DND-41 (cell line): Measurements from ENCODE around the gene OR10G3.

Source experiments
- ATAC-seq: fragments of 200-7000 bp; cut with Tn5 transposase; 3 replicates; pipeline ENCODE4 v1.9.1; 2021; ENCODE audit warnings: low read depth; ENCODE audit not compliant: insufficient read depth
- DNase-seq: peaks from one replicate; pipeline ENCODE4 v3.0.0-alpha.2; 2020
- H2AFZ ChIP-seq: 2 replicates; pipeline ENCODE4 v1.6.0; 2012; ENCODE audit warnings: low read depth, low read length
- H3K27ac ChIP-seq: 2 replicates; pipeline ENCODE4 v1.5.1; 2012; ENCODE audit warnings: low read length, inconsistent platforms
- H3K27me3 ChIP-seq: fragments of 200-600 bp; sonication (generic); 2 replicates; pipeline ENCODE4 v1.6.0; 2012; ENCODE audit warnings: low read length, mild to moderate bottlenecking, inconsistent platforms; ENCODE audit not compliant: insufficient read depth, poor library complexity
- H3K36me3 ChIP-seq: 2 replicates; pipeline ENCODE4 v1.5.1; 2012; ENCODE audit warnings: low read length, inconsistent platforms; ENCODE audit not compliant: insufficient read depth
- H3K4me1 ChIP-seq: 2 replicates; pipeline ENCODE4 v1.5.1; 2012; ENCODE audit warnings: mild to moderate bottlenecking, low read length; ENCODE audit not compliant: insufficient read depth
- H3K4me2 ChIP-seq: 2 replicates; pipeline ENCODE4 v1.6.0; 2012; ENCODE audit warnings: mild to moderate bottlenecking, moderate library complexity, low read length, inconsistent platforms; ENCODE audit not compliant: insufficient read depth
- H3K4me3 ChIP-seq, 2 experiments: fragments of 200-600 bp in 1 of 2; shearing (Covaris generic) in 1 of 2; 2 replicates each; pipeline ENCODE4 v1.5.1; 2012 to 2016; ENCODE audit warnings: inconsistent platforms in 2 of 2, low read length in 2 of 2, mild to moderate bottlenecking in 2 of 2, low read depth in 1 of 2, moderate library complexity in 1 of 2
- H3K79me2 ChIP-seq: 2 replicates; pipeline ENCODE4 v1.6.0; 2012; ENCODE audit warnings: low read length, inconsistent platforms; ENCODE audit not compliant: insufficient read depth
- H3K9ac ChIP-seq: 2 replicates; pipeline ENCODE4 v1.6.0; 2012; ENCODE audit warnings: low read depth, mild to moderate bottlenecking, inconsistent platforms, low read length, moderate library complexity
- H3K9me3 ChIP-seq: 2 replicates; pipeline ENCODE4 v1.5.1; 2012; ENCODE audit warnings: low read length, moderate library complexity, mild to moderate bottlenecking, inconsistent platforms; ENCODE audit not compliant: insufficient read depth, severe bottlenecking
- H4K20me1 ChIP-seq: 2 replicates; pipeline ENCODE4 v1.6.0; 2012; ENCODE audit warnings: low read length; ENCODE audit not compliant: insufficient read depth
- EZH2 ChIP-seq: IDR thresholded peaks from 3 replicates; pipeline ENCODE4 v1.6.1; 2012; ENCODE audit warnings: borderline replicate concordance, low read depth, mild to moderate bottlenecking, moderate library complexity, low read length, inconsistent platforms; ENCODE audit not compliant: severe bottlenecking
- TF ChIP-seq, protein P1 (sequence below): IDR thresholded peaks from 2 replicates; pipeline ENCODE4 v1.5.1; 2012; ENCODE audit warnings: borderline replicate concordance, low read length, moderate library complexity, mild to moderate bottlenecking; ENCODE audit not compliant: poor library complexity, severe bottlenecking; ENCODE audit errors: extremely low read depth

The OR10G3 gene

DNA sequence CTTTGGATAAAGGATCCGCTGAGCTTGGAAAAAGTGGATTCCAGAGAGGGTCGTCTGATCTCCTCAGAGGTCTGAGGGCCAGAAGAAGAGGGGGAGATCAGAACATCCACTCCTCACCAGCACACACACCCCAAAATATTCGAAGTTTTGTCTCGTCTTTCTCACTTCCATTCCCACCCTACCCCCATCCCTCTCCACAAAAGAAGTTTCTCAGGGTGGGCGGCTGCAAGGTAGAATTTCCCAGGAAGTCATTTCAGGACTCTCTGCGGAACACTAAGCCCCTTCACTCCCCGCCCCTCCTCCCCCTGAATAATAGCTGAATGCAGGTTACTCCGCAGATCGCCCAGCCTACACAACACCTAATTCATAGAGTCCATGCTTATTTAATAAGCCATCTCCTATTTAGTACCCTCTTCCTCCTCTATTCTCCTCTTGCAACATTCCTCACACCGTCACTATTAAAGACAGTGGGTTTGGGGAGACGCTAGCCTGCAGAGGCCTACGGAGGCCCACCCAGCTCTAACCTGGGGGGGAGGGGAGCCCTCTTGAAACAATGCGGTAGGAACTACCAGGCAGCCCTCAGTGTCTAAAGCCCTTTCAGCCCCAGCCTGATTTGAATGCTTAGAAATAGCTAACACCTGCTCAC lies 53.1 kb downstream of the OR10G3 start:
- Histone ChIP-seq H3K9me3 (no peaks in the 10 kb centered on the region), H3K4me1 (peaks cover 16% of the 10 kb centered on the region), H3K4me2 (peak overlapping the region; percentile 82), H3K36me3 (peaks cover 8% of the 10 kb centered on the region), H4K20me1 (no peaks in the 10 kb centered on the region), H3K4me3 (peak overlapping the region; percentile 69 to 88; a peak in 3 of 4 replicates), H3K27ac (peak overlapping the region; percentile 73), H3K79me2 (peaks cover 5% of the 10 kb centered on the region), H3K27me3 (no peaks in the 10 kb centered on the region), H3K9ac (peak overlapping the region; percentile 75), H2AFZ (peak overlapping the region; percentile 94)
- ATAC-seq, result no peak
- DNase-seq, result no peak
- no peak for TF ChIP-seq EZH2
- TF ChIP-seq, protein P1, sequence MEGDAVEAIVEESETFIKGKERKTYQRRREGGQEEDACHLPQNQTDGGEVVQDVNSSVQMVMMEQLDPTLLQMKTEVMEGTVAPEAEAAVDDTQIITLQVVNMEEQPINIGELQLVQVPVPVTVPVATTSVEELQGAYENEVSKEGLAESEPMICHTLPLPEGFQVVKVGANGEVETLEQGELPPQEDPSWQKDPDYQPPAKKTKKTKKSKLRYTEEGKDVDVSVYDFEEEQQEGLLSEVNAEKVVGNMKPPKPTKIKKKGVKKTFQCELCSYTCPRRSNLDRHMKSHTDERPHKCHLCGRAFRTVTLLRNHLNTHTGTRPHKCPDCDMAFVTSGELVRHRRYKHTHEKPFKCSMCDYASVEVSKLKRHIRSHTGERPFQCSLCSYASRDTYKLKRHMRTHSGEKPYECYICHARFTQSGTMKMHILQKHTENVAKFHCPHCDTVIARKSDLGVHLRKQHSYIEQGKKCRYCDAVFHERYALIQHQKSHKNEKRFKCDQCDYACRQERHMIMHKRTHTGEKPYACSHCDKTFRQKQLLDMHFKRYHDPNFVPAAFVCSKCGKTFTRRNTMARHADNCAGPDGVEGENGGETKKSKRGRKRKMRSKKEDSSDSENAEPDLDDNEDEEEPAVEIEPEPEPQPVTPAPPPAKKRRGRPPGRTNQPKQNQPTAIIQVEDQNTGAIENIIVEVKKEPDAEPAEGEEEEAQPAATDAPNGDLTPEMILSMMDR, result no peak

GRCh38 chr14:21525962-21526671 lies 53.8 kb downstream of the OR10G3 start, which contains the start of gene SALL2:
Gene SALL2, minus strand, starts transcription at chr14:21526346. Its CDS starts 219 bp downstream, at chr14:21526127.
- H3K4me2 ChIP-seq, result peak within 1 kb of the TSS; percentile 82
- peak within 1 kb of the TSS; percentile 94 for H2AFZ ChIP-seq
- no peaks in the 10 kb centered on the region for H3K9me3 ChIP-seq
- no peak for TF ChIP-seq EZH2
- TF ChIP-seq, protein P1, result no peak
- H3K4me1 ChIP-seq, result peaks cover 16% of the 10 kb centered on the region
- DNase-seq (peak; percentile 93), ATAC-seq (peak; percentile 94)
- peak within 1 kb of the TSS; percentile 69 to 88; a peak in 3 of 4 replicates for H3K4me3 ChIP-seq
- H3K27me3 ChIP-seq, result no peaks in the 10 kb centered on the region
- no peaks in the 10 kb centered on the region for H4K20me1 ChIP-seq
- peaks cover 5% of the 10 kb centered on the region for H3K79me2 ChIP-seq
- H3K36me3 ChIP-seq, result peaks cover 8% of the 10 kb centered on the region
- H3K27ac ChIP-seq, result peak within 1 kb of the TSS; percentile 74
- H3K9ac ChIP-seq, result peak within 1 kb of the TSS; percentile 75

GRCh38 chr14:21525571-21525961 lies 54.3 kb downstream of the OR10G3 start:
- peak overlapping the region; percentile 94 for H2AFZ ChIP-seq
- peak overlapping the region; percentile 69 to 88; a peak in 3 of 4 replicates for H3K4me3 ChIP-seq
- peak overlapping the region; percentile 82 for H3K4me2 ChIP-seq
- peaks cover 16% of the 10 kb centered on the region for H3K4me1 ChIP-seq
- H3K79me2 ChIP-seq, result peaks cover 5% of the 10 kb centered on the region
- H3K36me3 ChIP-seq, result peaks cover 8% of the 10 kb centered on the region
- no peaks in the 10 kb centered on the region for H3K9me3 ChIP-seq
- no peak for TF ChIP-seq EZH2
- TF ChIP-seq, protein P1, result no peak
- ATAC-seq (no peak), DNase-seq (peak; percentile 16)
- H3K27me3 ChIP-seq, result no peaks in the 10 kb centered on the region
- peak overlapping the region; percentile 74; the same call in 1 of the 2 replicates for H3K27ac ChIP-seq
- peak overlapping the region; percentile 75; the same call in 1 of the 2 replicates for H3K9ac ChIP-seq
- no peaks in the 10 kb centered on the region for H4K20me1 ChIP-seq
